ENCODE data around the gene FHOD3. TPM values are rescaled to one million over a fixed set of nuclear protein-coding genes. Genes with fewer than 3 reads are reported as not detected.
A peak's percentile ranks its signal among the peaks of the same experiment; 100 is the strongest.
"Not testable (repeated sequence)": the region's sequence is repeated elsewhere in the genome, so short reads cannot be mapped to it uniquely, and the experiment has no call there.

Gene FHOD3
- total RNA-seq, 6 experiments from 2014 or later: 0.44 to 1.2 (median 0.62) TPM

GRCh38 chr18:36459786-36460185 lies 162.3 kb downstream of the FHOD3 start:
- no peak overlapping the region for H3K4me3 ChIP-seq
- peaks cover 0 to 3% (median 0%) of the 10 kb centered on the region in 4 donors for H3K4me1 ChIP-seq
- 28% methylated on average over 3 of the region's 3 CpGs for WGBS (ENCODE audit: insufficient coverage, low coverage, low lambda C conversion rate, missing lambda C conversion rate)
- H3K36me3 ChIP-seq: no peaks in the 10 kb centered on the region
- TF ChIP-seq CTCF (IDR thresholded peaks at IDR 0.05): no peak
- TF ChIP-seq POLR2A (IDR thresholded peaks at IDR 0.05): no peak
- intact Hi-C loops (cut with DNase I): no loop called here
- no peak overlapping the region for H3K27ac ChIP-seq
- H3K9me3 ChIP-seq: no peaks in the 10 kb centered on the region
- DNase-seq: no peak
- no peaks in the 10 kb centered on the region for H3K27me3 ChIP-seq
- no peak for ATAC-seq

- WGBS (ENCODE audit: insufficient coverage, low coverage, low lambda C conversion rate, missing lambda C conversion rate): 95% methylated on average over 2 of the region's 2 CpGs
- no peaks in the 10 kb centered on the region for H3K36me3 ChIP-seq
- peaks cover 0 to 3% (median 0%) of the 10 kb centered on the region in 4 donors for H3K4me1 ChIP-seq
- intact Hi-C loops (cut with DNase I): no loop called here
- ATAC-seq (no peak), DNase-seq (no peak)
- no peaks in the 10 kb centered on the region for H3K9me3 ChIP-seq
- no peak overlapping the region for H3K27ac ChIP-seq
- H3K27me3 ChIP-seq: no peaks in the 10 kb centered on the region
- TF ChIP-seq CTCF (IDR thresholded peaks at IDR 0.05): no peak
- TF ChIP-seq POLR2A (IDR thresholded peaks at IDR 0.05): no peak
- no peak overlapping the region for H3K4me3 ChIP-seq
These were observed 162.9 kb downstream of the FHOD3 start for GRCh38 chr18:36460324-36460850.

- peaks cover 0 to 3% (median 0%) of the 10 kb centered on the region in 4 donors for H3K4me1 ChIP-seq
- H3K9me3 ChIP-seq: no peaks in the 10 kb centered on the region
- no peaks in the 10 kb centered on the region for H3K36me3 ChIP-seq
- no peaks in the 10 kb centered on the region for H3K27me3 ChIP-seq
- no peak overlapping the region for H3K27ac ChIP-seq
- intact Hi-C loops (cut with DNase I): no loop called here
- TF ChIP-seq CTCF (IDR thresholded peaks at IDR 0.05) (no peak), POLR2A (IDR thresholded peaks at IDR 0.05) (no peak)
- H3K4me3 ChIP-seq: no peak overlapping the region
- peak in 1 of 4 donors; percentile 10 for ATAC-seq
- 85% methylated on average over 2 of the region's 3 CpGs for WGBS (ENCODE audit: insufficient coverage, low coverage, low lambda C conversion rate, missing lambda C conversion rate)
- no peak for DNase-seq
These were observed 163.3 kb downstream of the FHOD3 start for GRCh38 chr18:36460854-36461253.

GRCh38 chr18:36461551-36461987 lies 164.1 kb downstream of the FHOD3 start:
- Histone ChIP-seq H3K27me3 (no peaks in the 10 kb centered on the region), H3K27ac (no peak overlapping the region), H3K9me3 (no peaks in the 10 kb centered on the region), H3K36me3 (no peaks in the 10 kb centered on the region), H3K4me1 (peaks cover 0 to 3% (median 0%) of the 10 kb centered on the region in 4 donors), H3K4me3 (no peak overlapping the region)
- TF ChIP-seq POLR2A (IDR thresholded peaks at IDR 0.05): no peak
- no peak for TF ChIP-seq CTCF (IDR thresholded peaks at IDR 0.05)
- WGBS (ENCODE audit: insufficient coverage, low coverage, low lambda C conversion rate, missing lambda C conversion rate): 80% methylated on average over 1 of the region's 1 CpG
- ATAC-seq: no peak
- no peak for DNase-seq
- intact Hi-C loops (cut with DNase I): no loop called here

- ATAC-seq; H3K36me3 ChIP-seq; H3K4me3 ChIP-seq; DNase-seq; H3K27me3 ChIP-seq; H3K4me1 ChIP-seq; intact Hi-C loops (cut with DNase I); H3K27ac ChIP-seq; H3K9me3 ChIP-seq: not testable (repeated sequence)
- WGBS (ENCODE audit: insufficient coverage, low coverage, low lambda C conversion rate, missing lambda C conversion rate): 88% methylated on average over 5 of the region's 5 CpGs
These were observed 166.0 kb downstream of the FHOD3 start for GRCh38 chr18:36463516-36463915.
